ENCODE data around the gene SGO2. TPM values are rescaled to one million over a fixed set of nuclear protein-coding genes. Genes with fewer than 3 reads are reported as not detected.
A peak's percentile ranks its signal among the peaks of the same experiment; 100 is the strongest.
"Not testable (repeated sequence)": the region's sequence is repeated elsewhere in the genome, so short reads cannot be mapped to it uniquely, and the experiment has no call there.

Gene SGO2
- total and polyA plus RNA-seq, 7 experiments from 2014 or later = 1.4 to 32.3 (median 2.2) TPM

- H3K27me3 ChIP-seq (ENCODE audit: control insufficient read depth in 2 of 2, insufficient read depth in 2 of 2, low read length in 2 of 2); POLR2A ChIA-PET; ATAC-seq: not testable (repeated sequence)
Measured at GRCh38 chr2:200610217-200610616, 84.2 kb downstream of the SGO2 start.

GRCh38 chr2:200613692-200614091 is 87.7 kb downstream of the SGO2 start:
- ATAC-seq (no peak), DNase-seq (no peak)
- peaks cover 0 to 1% (median 0%) of the 10 kb centered on the region in 5 donors for H3K36me3 Mint-ChIP-seq
- H3K9me3 Mint-ChIP-seq = peaks cover 0 to under 1% (median 0%) of the 10 kb centered on the region in 11 donors
- no peaks in the 10 kb centered on the region for H3K4me1 ChIP-seq (ENCODE audit: control insufficient read depth in 2 of 2, insufficient read depth in 2 of 2, low read length in 2 of 2)
- no peak overlapping the region for H3K27ac Mint-ChIP-seq
- POLR2A ChIA-PET = no interaction called here
- H3K9me3 ChIP-seq (ENCODE audit: control insufficient read depth in 2 of 3, low read length in 3 of 3) = no peaks in the 10 kb centered on the region
- peaks cover 0 to 24% (median 6%) of the 10 kb centered on the region in 5 donors for H3K27me3 Mint-ChIP-seq
- no peak overlapping the region for H3K27ac ChIP-seq (ENCODE audit: low read depth, low read length)
- peaks cover 0 to 4% of the 10 kb centered on the region in 2 donors for H3K27me3 ChIP-seq (ENCODE audit: control insufficient read depth in 2 of 2, insufficient read depth in 2 of 2, low read length in 2 of 2)
- H3K4me3 Mint-ChIP-seq = no peak overlapping the region
- intact Hi-C loops (cut with micrococcal nuclease) = no loop called here
- H3K36me3 ChIP-seq (ENCODE audit: control insufficient read depth in 2 of 3, insufficient read depth in 3 of 3, low read length in 3 of 3) = no peaks in the 10 kb centered on the region
- H3K4me1 Mint-ChIP-seq = peaks cover 0 to 16% (median 0%) of the 10 kb centered on the region in 7 donors
- CTCF ChIA-PET = interaction anchor here (0.7 kb wide), 1 partner anchor 370 kb away, joined by 4 read pairs; no protein-coding TSS in a partner anchor
- no peak overlapping the region for H3K4me3 ChIP-seq (ENCODE audit: low read length)

More at GRCh38 chr2:200610217-200610616, 84.2 kb downstream of the SGO2 start:
- H3K9me3 ChIP-seq (ENCODE audit: control insufficient read depth in 2 of 3, low read length in 3 of 3); H3K27ac Mint-ChIP-seq; DNase-seq; intact Hi-C loops (cut with micrococcal nuclease); H3K9me3 Mint-ChIP-seq; H3K27ac ChIP-seq (ENCODE audit: low read depth, low read length); H3K4me3 Mint-ChIP-seq; H3K4me1 ChIP-seq (ENCODE audit: control insufficient read depth in 2 of 2, insufficient read depth in 2 of 2, low read length in 2 of 2); CTCF ChIA-PET; H3K4me3 ChIP-seq (ENCODE audit: low read length); H3K36me3 ChIP-seq (ENCODE audit: control insufficient read depth in 2 of 3, insufficient read depth in 3 of 3, low read length in 3 of 3); H3K4me1 Mint-ChIP-seq; H3K36me3 Mint-ChIP-seq: not testable (repeated sequence)
- H3K27me3 Mint-ChIP-seq = peaks cover 0 to 24% (median 13%) of the 10 kb centered on the region in 5 donors

- Histone ChIP-seq H3K4me3 (ENCODE audit: low read length) (no peak overlapping the region), H3K4me1 (ENCODE audit: control insufficient read depth in 2 of 2, insufficient read depth in 2 of 2, low read length in 2 of 2) (no peaks in the 10 kb centered on the region), H3K36me3 (ENCODE audit: control insufficient read depth in 2 of 3, insufficient read depth in 3 of 3, low read length in 3 of 3) (no peaks in the 10 kb centered on the region), H3K27me3 (ENCODE audit: control insufficient read depth in 2 of 2, insufficient read depth in 2 of 2, low read length in 2 of 2) (no peaks in the 10 kb centered on the region), H3K9me3 (ENCODE audit: control insufficient read depth in 2 of 3, low read length in 3 of 3) (no peaks in the 10 kb centered on the region), H3K27ac (ENCODE audit: low read depth, low read length) (no peak overlapping the region)
- POLR2A ChIA-PET = no interaction called here
- CTCF ChIA-PET = no interaction called here
- no peaks in the 10 kb centered on the region for H3K9me3 Mint-ChIP-seq
- H3K27me3 Mint-ChIP-seq = peaks cover 0 to 24% (median 5%) of the 10 kb centered on the region in 5 donors
- no peak overlapping the region for H3K27ac Mint-ChIP-seq
- DNase-seq (no peak), ATAC-seq (no peak)
- peaks cover 0 to 1% (median 0%) of the 10 kb centered on the region in 5 donors for H3K36me3 Mint-ChIP-seq
- intact Hi-C loops (cut with micrococcal nuclease) = no loop called here
- H3K4me1 Mint-ChIP-seq = peaks cover 0 to 17% (median 0%) of the 10 kb centered on the region in 7 donors
- no peak overlapping the region for H3K4me3 Mint-ChIP-seq
Measured at GRCh38 chr2:200614249-200614648, 88.2 kb downstream of the SGO2 start.

- intact Hi-C loops (cut with micrococcal nuclease) = no loop called here
- peaks cover 0 to 17% (median 0%) of the 10 kb centered on the region in 7 donors for H3K4me1 Mint-ChIP-seq
Measured at GRCh38 chr2:200615247-200615646, 89.2 kb downstream of the SGO2 start.

GRCh38 chr2:200616193-200616592 is 90.2 kb downstream of the SGO2 start:
- intact Hi-C loops (cut with micrococcal nuclease) = no loop called here
- H3K27me3 ChIP-seq (ENCODE audit: control insufficient read depth in 2 of 2, insufficient read depth in 2 of 2, low read length in 2 of 2) = no peaks in the 10 kb centered on the region
- Mint-ChIP-seq H3K9me3 (no peaks in the 10 kb centered on the region), H3K27ac (no peak overlapping the region), H3K4me3 (no peak overlapping the region), H3K4me1 (peaks cover 0 to 17% (median 0%) of the 10 kb centered on the region in 7 donors), H3K36me3 (peaks cover 0 to 1% (median 0%) of the 10 kb centered on the region in 5 donors), H3K27me3 (peaks cover 0 to 15% (median 5%) of the 10 kb centered on the region in 5 donors)
- CTCF ChIA-PET = no interaction called here
- H3K36me3 ChIP-seq (ENCODE audit: control insufficient read depth in 2 of 3, insufficient read depth in 3 of 3, low read length in 3 of 3) = no peaks in the 10 kb centered on the region
- no peak overlapping the region for H3K27ac ChIP-seq (ENCODE audit: low read depth, low read length)
- ATAC-seq = no peak
- no peak for DNase-seq
- no peaks in the 10 kb centered on the region for H3K4me1 ChIP-seq (ENCODE audit: control insufficient read depth in 2 of 2, insufficient read depth in 2 of 2, low read length in 2 of 2)
- no peak overlapping the region for H3K4me3 ChIP-seq (ENCODE audit: low read length)
- no peaks in the 10 kb centered on the region for H3K9me3 ChIP-seq (ENCODE audit: control insufficient read depth in 2 of 3, low read length in 3 of 3)
- POLR2A ChIA-PET = no interaction called here

More at GRCh38 chr2:200615247-200615646, 89.2 kb downstream of the SGO2 start:
- ChIA-PET POLR2A (interaction anchor here (0.6 kb wide), 1 partner anchor 181 kb away, joined by 3 read pairs; no protein-coding TSS in a partner anchor), CTCF (no interaction called here)
- H3K9me3 Mint-ChIP-seq = no peaks in the 10 kb centered on the region
- DNase-seq = no peak
- Histone ChIP-seq H3K27me3 (ENCODE audit: control insufficient read depth in 2 of 2, insufficient read depth in 2 of 2, low read length in 2 of 2) (no peaks in the 10 kb centered on the region), H3K9me3 (ENCODE audit: control insufficient read depth in 2 of 3, low read length in 3 of 3) (no peaks in the 10 kb centered on the region), H3K27ac (ENCODE audit: low read depth, low read length) (no peak overlapping the region), H3K36me3 (ENCODE audit: control insufficient read depth in 2 of 3, insufficient read depth in 3 of 3, low read length in 3 of 3) (no peaks in the 10 kb centered on the region), H3K4me1 (ENCODE audit: control insufficient read depth in 2 of 2, insufficient read depth in 2 of 2, low read length in 2 of 2) (no peaks in the 10 kb centered on the region), H3K4me3 (ENCODE audit: low read length) (no peak overlapping the region)
- peaks cover 0 to 1% (median 0%) of the 10 kb centered on the region in 5 donors for H3K36me3 Mint-ChIP-seq
- no peak overlapping the region for H3K27ac Mint-ChIP-seq
- H3K27me3 Mint-ChIP-seq = peaks cover 0 to 20% (median 5%) of the 10 kb centered on the region in 5 donors
- peak; percentile 46 for ATAC-seq
- no peak overlapping the region for H3K4me3 Mint-ChIP-seq

- ChIA-PET CTCF (no interaction called here), POLR2A (no interaction called here)
- ATAC-seq = no peak
- intact Hi-C loops (cut with micrococcal nuclease) = no loop called here
- DNase-seq = no peak
- H3K36me3 ChIP-seq (ENCODE audit: control insufficient read depth in 2 of 3, insufficient read depth in 3 of 3, low read length in 3 of 3) = no peaks in the 10 kb centered on the region
- peaks cover 0 to 15% (median 5%) of the 10 kb centered on the region in 5 donors for H3K27me3 Mint-ChIP-seq
- H3K4me3 Mint-ChIP-seq = no peak overlapping the region
- H3K4me1 Mint-ChIP-seq = peaks cover 0 to 17% (median 0%) of the 10 kb centered on the region in 7 donors
- H3K27me3 ChIP-seq (ENCODE audit: control insufficient read depth in 2 of 2, insufficient read depth in 2 of 2, low read length in 2 of 2) = no peaks in the 10 kb centered on the region
- H3K9me3 Mint-ChIP-seq = no peaks in the 10 kb centered on the region
- H3K36me3 Mint-ChIP-seq = peaks cover 0 to 1% (median 0%) of the 10 kb centered on the region in 5 donors
- no peak overlapping the region for H3K27ac ChIP-seq (ENCODE audit: low read depth, low read length)
- no peak overlapping the region for H3K4me3 ChIP-seq (ENCODE audit: low read length)
- H3K27ac Mint-ChIP-seq = no peak overlapping the region
- H3K4me1 ChIP-seq (ENCODE audit: control insufficient read depth in 2 of 2, insufficient read depth in 2 of 2, low read length in 2 of 2) = no peaks in the 10 kb centered on the region
- no peaks in the 10 kb centered on the region for H3K9me3 ChIP-seq (ENCODE audit: control insufficient read depth in 2 of 3, low read length in 3 of 3)
Measured at GRCh38 chr2:200616656-200617055, 90.6 kb downstream of the SGO2 start.

All from naive thymus-derived CD4-positive, alpha-beta T cell (primary cell).